NCI-H1417 treated with DMSO at 0.1 percent for 48 hours (cell line): Measurements from ENCODE around the gene KCTD14.
"Not testable (repeated sequence)": the region's sequence is repeated elsewhere in the genome, so short reads cannot be mapped to it uniquely, and the experiment has no call there.

ENCODE experiments used
- DNase-seq: peaks from one replicate; lab custom pipeline; 2025; lab: John Stamatoyannopoulos, UW

Gene KCTD14

GRCh38 chr11:78022397-78023396 is at the start of gene KCTD14:
TSS of gene KCTD14 (minus strand) at chr11:78023276. CDS start at chr11:78023249, 27 bp downstream.
- DNase-seq, result no peak

DNA sequence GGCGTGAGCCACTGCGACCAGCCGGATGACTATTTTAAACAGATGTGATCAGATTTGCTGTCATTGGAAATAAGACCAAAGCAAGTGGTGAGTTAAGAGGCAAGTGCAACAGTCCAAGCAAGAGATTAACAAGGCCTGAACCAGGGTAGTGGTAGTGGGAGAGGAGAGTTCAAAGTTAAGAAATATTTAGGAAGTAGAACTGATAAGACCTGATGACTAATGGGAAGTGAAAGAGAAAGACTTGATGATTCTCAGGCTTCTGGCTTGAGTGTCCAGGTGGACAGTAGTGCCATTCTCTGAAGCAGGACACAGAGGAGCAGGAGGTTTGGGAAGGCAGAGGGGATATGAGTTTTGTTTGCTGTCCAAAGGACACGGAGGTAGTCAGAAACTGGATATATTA is 49.4 kb upstream of the KCTD14 start:
- DNase-seq, result no peak

DNA sequence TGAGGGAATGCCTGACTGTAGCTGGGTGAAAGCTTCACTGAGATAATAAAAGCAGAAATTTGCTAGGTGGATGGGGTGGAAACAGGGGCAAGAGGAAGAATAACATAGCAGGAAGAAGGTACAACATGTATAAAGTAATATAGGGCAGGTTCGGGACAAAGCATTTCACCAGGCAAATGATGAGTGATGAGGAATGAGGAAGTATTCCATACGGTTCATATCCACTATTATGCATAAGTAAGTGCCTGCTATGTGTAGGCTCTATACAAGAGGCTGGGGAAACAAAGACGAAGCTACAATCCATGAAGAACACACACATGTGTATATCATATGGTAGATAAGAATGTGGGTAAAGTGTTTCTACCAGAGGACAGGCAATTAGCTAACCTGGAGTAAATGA is 48.6 kb upstream of the KCTD14 start:
- DNase-seq, result no peak

DNA sequence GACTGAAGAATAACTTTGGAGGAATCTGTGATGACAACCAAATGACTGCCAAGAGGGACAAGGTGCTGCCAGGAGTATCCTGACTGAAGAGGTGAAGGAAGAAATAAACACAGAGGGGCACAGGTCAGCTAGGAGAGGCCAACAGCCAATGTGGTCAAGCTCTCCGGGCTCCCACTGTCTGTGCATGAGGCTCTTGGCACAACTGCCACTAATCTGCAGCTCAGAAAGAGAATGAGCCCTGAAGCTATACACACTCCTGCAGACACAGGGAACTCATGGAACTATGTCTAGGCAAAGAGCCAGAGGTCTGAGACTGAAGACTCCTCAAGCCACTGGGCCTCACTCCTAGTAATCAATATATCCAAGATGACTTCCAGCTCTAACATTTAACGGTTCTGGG is 47.5 kb upstream of the KCTD14 start:
- DNase-seq, result no peak

DNA sequence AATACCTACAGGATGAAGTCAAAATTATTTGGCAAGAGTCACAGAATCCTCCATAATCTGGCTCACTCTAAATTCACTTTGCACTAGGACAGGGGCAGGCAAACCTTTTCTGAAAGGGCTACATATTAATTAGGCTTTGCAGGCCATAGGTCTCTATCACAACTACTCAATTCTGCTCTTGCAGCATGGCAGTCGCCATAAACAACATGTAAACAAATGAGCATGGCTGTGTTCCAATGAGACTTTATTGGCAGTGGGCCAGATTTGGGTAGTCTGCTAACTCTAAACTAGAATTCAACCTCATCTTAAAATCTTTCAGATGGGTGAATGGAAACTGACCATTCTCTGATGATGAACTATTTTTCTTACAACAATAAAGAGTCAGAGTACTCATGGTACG is 46.4 kb upstream of the KCTD14 start:
- no peak for DNase-seq

- no peak for DNase-seq
These were observed 44.6 kb upstream of the KCTD14 start for GRCh38 chr11:78067704-78068103.

DNA sequence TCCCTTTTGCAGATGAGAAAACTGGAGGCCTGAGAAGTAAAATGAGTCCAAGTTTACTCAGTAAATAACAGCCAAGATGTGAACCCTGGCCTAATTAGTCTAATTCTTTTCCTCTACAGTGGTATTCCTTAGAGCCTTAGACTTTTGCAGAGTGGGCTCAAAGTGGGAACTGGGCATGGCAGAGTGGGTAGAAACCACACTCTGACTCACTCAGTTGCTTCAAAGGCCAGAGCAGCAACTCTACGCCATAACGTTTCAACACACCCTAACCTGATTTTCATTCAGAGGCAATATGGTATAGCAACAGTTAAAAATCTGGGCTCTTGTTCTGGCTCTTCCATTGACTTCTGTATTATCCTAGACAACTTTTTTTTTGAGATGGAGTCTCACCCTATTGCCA is 43.4 kb upstream of the KCTD14 start:
- no peak for DNase-seq

GRCh38 chr11:78065203-78065602 is 42.1 kb upstream of the KCTD14 start:
- DNase-seq, result no peak

- no peak for DNase-seq
These were observed 40.5 kb upstream of the KCTD14 start, which contains the start of gene THRSP for GRCh38 chr11:78063440-78064181. TSS of gene THRSP (plus strand) at chr11:78063861. CDS start at chr11:78063882, 21 bp downstream.

DNA sequence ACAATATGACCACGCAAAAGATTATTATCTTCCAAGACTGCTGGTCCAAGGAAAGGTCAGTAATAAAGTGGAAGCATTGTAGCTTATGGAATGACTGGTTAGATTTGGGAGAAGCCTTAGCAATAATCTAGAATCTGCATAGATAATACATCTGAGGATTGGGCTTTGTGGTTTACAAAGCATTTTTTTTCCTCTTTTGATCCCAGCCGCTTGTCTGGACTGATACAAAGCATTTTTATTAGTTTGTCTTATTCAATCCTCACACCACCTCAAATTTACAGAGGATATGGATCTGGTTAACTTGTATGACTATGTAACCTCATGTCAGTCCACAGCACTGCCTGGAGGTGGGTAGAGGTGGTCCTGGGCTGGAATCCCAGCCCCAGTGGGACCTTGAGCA is 39.6 kb upstream of the KCTD14 start:
- no peak for DNase-seq

DNA sequence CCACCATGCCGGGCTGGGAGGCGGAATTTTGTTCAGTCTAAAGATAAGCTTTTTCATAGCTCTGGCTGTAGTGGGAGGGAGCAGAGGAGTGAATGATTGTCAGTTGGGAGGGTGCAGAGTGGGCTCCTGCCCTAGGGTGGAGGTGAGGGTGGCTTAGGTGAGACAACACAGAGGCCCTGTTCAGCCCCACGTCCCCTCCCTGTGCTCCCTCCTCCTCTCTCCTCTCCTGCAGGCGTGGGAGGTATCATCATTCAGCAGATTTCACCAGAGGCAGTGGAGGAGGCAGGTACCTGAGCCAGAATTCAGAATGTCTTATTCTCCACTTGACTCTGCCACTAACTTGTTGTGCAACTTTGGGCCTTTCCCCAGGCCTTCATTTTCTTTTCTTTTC is 38.8 kb upstream of the KCTD14 start:
- DNase-seq, result no peak

GRCh38 chr11:78061088-78061920 is 38.2 kb upstream of the KCTD14 start:
- no peak for DNase-seq

- DNase-seq, result no peak
These were observed 37.5 kb upstream of the KCTD14 start for GRCh38 chr11:78060533-78060932.

GRCh38 chr11:78059749-78060328 is 36.8 kb upstream of the KCTD14 start:
- DNase-seq, result not testable (repeated sequence)

DNA sequence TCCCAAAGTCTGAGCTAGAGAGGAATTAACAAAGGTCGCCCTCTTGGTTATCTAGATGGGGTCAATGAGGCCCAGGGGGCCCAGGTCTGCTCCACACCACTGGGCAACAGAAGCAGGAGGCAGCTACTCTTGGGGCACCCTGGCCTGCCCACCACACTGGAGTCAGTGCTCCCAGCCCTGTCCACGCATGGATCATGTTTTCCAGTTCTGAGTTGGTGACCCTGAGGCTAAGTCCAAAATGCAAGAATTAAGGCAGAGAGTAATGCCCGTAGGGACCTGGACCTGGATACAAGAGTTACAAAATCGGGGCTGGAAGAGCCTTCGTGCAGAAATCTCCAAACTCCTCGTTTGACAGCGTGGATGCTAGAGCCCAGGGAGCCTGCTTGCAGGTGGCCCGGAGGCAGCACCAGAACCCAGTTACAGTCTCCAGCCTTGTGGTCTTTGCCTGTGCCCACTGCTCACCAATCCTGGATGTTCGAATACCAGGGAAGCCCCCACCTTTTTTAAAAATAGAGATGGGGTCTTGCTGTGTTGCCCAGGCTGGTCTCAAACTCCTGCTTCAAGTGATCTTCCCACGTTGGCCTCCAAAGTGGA is 34.5 kb upstream of the KCTD14 start:
- DNase-seq, result no peak

DNA sequence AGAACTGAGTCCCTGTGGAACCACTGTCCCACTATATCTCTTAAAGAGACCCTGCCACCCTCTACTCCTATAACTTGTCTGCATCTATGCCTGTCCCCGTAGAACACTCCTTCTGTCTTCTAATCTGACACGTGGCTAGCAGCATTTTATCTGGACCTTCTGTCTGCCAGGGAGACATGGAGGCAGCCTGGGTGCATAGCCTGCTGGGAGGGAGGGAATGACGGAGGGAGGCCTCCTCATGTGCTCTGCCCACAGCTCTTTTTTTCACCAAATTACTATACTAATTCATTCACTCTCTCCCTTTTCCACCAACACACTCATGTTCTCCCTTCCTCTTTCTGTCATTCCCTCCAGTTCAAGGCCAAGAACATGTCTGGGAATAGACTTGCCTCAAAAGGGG is 33.0 kb upstream of the KCTD14 start:
- DNase-seq, result no peak

DNA sequence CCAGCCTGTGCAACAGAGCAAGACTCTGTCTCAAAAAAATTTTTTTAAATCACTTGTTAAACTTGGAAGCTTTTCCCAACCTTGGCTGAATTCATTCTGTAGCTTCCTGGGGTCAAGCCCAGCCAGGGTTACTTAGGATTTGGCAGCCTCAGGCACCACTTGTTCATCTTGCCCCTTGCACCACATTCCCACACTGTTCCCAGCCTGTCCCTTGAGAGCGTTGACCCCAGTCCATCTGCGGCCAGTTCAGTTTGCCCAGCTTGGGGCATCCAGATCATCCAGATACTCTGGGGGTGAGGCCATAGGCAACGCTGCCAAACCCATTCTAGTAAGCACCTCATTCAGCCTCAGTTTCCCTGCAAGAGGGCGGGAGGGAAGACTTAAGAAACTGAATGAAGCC is 31.9 kb upstream of the KCTD14 start:
- DNase-seq, result no peak

DNA sequence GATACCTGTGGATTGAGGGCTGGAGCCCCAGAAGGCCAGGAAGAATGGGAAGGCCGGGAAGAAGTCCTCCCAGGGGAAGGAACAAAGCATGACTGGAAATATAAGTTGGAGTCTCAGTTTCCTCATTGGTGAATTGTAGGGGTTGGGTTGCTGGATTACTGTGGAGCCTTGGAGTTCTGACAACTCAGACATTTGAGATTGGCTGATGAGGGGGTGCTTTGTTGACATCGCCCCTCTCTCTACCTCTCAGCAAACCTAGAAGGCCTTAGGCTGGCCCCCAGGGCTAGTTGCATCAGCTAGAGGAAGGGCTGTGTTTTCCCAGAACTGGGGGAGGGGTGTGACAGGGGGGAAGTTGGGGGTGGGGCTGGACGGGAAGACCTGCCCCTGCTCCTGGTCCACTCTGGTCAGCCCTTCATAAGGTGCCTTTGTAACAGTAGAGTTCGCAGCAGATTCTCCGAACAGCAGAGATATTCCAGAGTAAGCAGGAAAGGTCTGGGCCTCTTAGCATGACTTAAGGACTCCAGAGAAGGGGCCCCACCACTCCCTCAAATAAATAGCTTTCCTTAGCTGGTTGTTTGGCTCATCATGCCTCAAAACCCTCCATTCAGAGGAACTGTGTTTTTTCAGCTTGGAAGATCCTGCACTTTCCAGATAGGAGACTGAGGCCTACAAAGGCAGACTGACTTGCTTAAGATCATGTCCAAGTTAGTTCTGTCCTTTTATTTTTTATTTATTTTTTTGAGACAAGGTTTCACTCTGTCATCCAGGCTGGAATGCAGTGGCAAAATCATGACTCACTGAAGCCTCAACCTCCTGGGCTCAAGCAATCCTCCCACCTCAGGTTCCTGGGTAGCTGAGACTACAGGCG is 28.1 kb upstream of the KCTD14 start:
- no peak for DNase-seq

- DNase-seq, result no peak
These were observed 26.3 kb upstream of the KCTD14 start for GRCh38 chr11:78049348-78049747.

- no peak for DNase-seq
These were observed 25.5 kb upstream of the KCTD14 start for GRCh38 chr11:78048561-78048960.
